Type B pancreatic cell (in vitro differentiated cells): ENCODE data around the gene ZNF330. TPM values are rescaled to one million over a fixed set of nuclear protein-coding genes. Genes with fewer than 3 reads are reported as not detected.
A peak's percentile ranks its signal among the peaks of the same experiment; 100 is the strongest.

Experiments used
- DNase-seq: peaks from one replicate; pipeline ENCODE4 v3.0.0; 2021; ENCODE audit warnings: mixed read lengths; ENCODE audit not compliant: unreplicated experiment; ENCODE audit errors: extremely low spot score
- H3K27ac Mint-ChIP-seq: 2 replicates; pipeline ENCODE4 v1.8.0; 2021; ENCODE audit warnings: mild to moderate bottlenecking, mixed read lengths
- H3K27me3 Mint-ChIP-seq: 2 replicates; pipeline ENCODE4 v1.8.0; 2021; ENCODE audit warnings: mixed read lengths
- H3K36me3 Mint-ChIP-seq: 2 replicates; pipeline ENCODE4 v1.8.0; 2021; ENCODE audit warnings: mixed read lengths
- H3K4me1 Mint-ChIP-seq: one replicate; pipeline ENCODE4 v1.8.0; 2021; ENCODE audit warnings: mixed read lengths; ENCODE audit not compliant: unreplicated experiment
- H3K4me3 Mint-ChIP-seq: 2 replicates; pipeline ENCODE4 v1.8.0; 2021; ENCODE audit warnings: mild to moderate bottlenecking, mixed read lengths
- H3K9me3 Mint-ChIP-seq: 2 replicates; pipeline ENCODE4 v1.8.0; 2021; ENCODE audit warnings: mixed read lengths
- total RNA-seq: library from RNA; stranded (reverse); gene quantifications from 2 replicates; pipeline ENCODE4 v1.2.1, GENCODE V29; 2021; ENCODE audit warnings: low replicate concordance
- TF ChIP-seq, protein P1 (sequence below): fragments of 200-600 bp; sonication (generic); conservative IDR thresholded peaks from 2 replicates; pipeline ENCODE4 v1.5.0; 2021; ENCODE audit warnings: antibody characterized with exemption, mild to moderate bottlenecking

Gene ZNF330
- total RNA-seq, 1 donor from 2014 or later, result 35.4 TPM

DNA sequence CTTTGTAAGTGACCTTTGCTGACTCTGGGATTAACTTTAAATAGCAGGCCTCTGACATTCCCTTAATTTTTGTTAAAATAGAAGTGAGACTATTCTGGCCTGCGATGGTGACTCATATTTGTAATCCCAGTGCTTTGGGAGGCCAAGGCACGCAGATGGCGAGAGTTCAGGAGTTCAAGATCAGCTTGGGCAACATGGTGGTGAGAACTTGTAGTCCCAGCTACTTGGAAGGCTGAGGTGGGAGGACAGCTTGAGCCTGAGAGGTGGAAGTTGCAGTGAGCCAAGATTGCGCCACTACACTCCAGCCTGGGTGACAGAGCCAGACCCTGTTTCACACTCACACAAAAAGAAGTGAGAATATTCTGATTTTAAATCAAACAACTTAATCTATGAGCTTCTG is 27.3 kb downstream of the ZNF330 start:
- TF ChIP-seq, protein P1, sequence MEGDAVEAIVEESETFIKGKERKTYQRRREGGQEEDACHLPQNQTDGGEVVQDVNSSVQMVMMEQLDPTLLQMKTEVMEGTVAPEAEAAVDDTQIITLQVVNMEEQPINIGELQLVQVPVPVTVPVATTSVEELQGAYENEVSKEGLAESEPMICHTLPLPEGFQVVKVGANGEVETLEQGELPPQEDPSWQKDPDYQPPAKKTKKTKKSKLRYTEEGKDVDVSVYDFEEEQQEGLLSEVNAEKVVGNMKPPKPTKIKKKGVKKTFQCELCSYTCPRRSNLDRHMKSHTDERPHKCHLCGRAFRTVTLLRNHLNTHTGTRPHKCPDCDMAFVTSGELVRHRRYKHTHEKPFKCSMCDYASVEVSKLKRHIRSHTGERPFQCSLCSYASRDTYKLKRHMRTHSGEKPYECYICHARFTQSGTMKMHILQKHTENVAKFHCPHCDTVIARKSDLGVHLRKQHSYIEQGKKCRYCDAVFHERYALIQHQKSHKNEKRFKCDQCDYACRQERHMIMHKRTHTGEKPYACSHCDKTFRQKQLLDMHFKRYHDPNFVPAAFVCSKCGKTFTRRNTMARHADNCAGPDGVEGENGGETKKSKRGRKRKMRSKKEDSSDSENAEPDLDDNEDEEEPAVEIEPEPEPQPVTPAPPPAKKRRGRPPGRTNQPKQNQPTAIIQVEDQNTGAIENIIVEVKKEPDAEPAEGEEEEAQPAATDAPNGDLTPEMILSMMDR, result no peak
- no peaks in the 10 kb centered on the region for H3K27me3 Mint-ChIP-seq
- no peak for DNase-seq
- no peaks in the 10 kb centered on the region for H3K9me3 Mint-ChIP-seq
- H3K36me3 Mint-ChIP-seq, result no peaks in the 10 kb centered on the region
- no peak overlapping the region for H3K27ac Mint-ChIP-seq
- peaks cover 5% of the 10 kb centered on the region for H3K4me1 Mint-ChIP-seq
- H3K4me3 Mint-ChIP-seq, result no peak overlapping the region

DNA sequence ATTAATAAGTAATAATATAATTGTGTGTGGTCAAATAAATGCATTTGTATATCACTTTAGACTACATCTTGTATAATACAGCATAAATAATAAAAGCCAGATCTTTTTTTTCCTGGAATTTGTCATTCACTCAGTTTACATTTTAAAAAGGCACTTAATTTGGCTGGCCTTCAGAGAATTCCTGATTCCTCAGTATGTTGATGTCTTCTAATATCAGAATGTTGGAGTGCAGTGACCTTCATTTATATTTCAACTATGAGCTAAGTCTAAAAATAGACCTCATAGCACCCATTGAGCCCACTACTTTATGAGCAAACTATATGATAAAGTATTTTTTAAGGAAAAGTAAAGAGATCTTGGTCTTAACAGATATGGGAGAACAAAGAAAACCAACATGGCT is 27.8 kb downstream of the ZNF330 start:
- no peaks in the 10 kb centered on the region for H3K27me3 Mint-ChIP-seq
- H3K36me3 Mint-ChIP-seq, result no peaks in the 10 kb centered on the region
- peaks cover 5% of the 10 kb centered on the region for H3K4me1 Mint-ChIP-seq
- H3K4me3 Mint-ChIP-seq, result no peak overlapping the region
- no peaks in the 10 kb centered on the region for H3K9me3 Mint-ChIP-seq
- H3K27ac Mint-ChIP-seq, result no peak overlapping the region
- no peak for DNase-seq
- TF ChIP-seq, protein P1, result no peak

DNA sequence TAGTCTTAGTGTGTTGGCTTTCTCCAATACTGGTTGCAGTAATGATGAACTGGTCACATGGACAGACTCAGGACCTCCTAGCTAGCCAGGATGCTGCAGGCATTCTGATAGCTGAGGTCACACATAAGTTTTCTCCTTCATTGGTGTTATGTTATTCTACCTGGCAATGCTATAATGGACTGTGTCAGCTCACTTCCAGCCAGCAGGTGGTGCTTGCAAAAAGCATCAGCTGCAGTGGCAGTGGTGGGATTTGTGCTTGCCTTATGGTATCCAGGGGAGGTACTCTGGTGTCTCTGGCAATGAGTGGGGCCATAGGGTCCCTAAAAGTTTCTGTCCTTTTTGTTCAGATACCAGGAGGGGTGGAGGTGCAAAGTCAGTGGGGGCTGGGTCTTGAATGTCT is 33.6 kb downstream of the ZNF330 start:
- H3K27ac Mint-ChIP-seq, result no peak overlapping the region
- DNase-seq, result no peak
- H3K4me3 Mint-ChIP-seq, result no peak overlapping the region
- TF ChIP-seq, protein P1, result peak; percentile 26
- peaks cover 4% of the 10 kb centered on the region for H3K4me1 Mint-ChIP-seq
- H3K36me3 Mint-ChIP-seq, result no peaks in the 10 kb centered on the region
- H3K27me3 Mint-ChIP-seq, result no peaks in the 10 kb centered on the region
- no peaks in the 10 kb centered on the region for H3K9me3 Mint-ChIP-seq

DNA sequence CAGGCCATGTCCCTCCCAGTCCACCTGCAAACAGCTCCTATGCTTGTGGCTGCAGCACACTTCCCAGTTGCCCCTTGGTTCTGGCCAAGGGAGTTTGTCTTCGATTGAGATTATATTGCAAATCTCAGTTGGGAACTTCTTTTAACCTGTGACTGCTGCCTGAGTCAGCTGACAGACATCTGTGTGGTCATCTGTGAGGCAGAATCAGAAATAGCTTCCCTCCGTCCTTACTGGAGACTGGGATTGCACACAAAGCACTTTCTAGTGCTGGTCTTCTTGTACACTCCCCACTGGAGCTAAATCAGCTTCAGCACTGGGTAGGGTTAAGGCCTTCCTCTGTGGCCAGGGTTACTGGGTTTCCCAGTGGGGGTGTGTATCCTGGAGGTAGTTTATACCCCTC is 34.3 kb downstream of the ZNF330 start:
- Mint-ChIP-seq H3K4me1 (peaks cover 4% of the 10 kb centered on the region), H3K27me3 (no peaks in the 10 kb centered on the region), H3K9me3 (no peaks in the 10 kb centered on the region), H3K36me3 (no peaks in the 10 kb centered on the region), H3K27ac (no peak overlapping the region), H3K4me3 (no peak overlapping the region)
- no peak for DNase-seq
- TF ChIP-seq, protein P1, result no peak

DNA sequence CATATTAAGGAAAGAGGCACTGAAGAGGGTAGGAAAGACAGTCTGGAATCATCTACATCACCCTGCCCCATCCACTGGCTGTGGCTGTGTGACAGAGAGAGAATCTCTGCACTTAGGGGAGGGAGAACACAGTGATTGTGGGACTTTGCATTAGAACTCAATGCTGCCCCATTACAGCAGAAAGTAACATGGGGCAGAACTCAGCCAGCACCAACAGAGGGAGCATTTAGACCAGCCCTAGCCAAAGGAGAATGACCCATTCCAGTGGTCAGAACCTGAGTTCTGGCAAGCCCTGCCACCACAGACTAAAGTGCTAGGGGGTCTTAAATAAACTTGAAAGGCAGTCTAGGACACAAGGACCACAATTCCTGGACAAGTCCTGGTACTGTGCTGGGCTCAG is 37.9 kb downstream of the ZNF330 start:
- no peak for DNase-seq
- Mint-ChIP-seq H3K27me3 (no peaks in the 10 kb centered on the region), H3K4me1 (peaks cover 4% of the 10 kb centered on the region), H3K27ac (no peak overlapping the region), H3K4me3 (no peak overlapping the region), H3K36me3 (no peaks in the 10 kb centered on the region), H3K9me3 (no peaks in the 10 kb centered on the region)
- TF ChIP-seq, protein P1, result no peak

DNA sequence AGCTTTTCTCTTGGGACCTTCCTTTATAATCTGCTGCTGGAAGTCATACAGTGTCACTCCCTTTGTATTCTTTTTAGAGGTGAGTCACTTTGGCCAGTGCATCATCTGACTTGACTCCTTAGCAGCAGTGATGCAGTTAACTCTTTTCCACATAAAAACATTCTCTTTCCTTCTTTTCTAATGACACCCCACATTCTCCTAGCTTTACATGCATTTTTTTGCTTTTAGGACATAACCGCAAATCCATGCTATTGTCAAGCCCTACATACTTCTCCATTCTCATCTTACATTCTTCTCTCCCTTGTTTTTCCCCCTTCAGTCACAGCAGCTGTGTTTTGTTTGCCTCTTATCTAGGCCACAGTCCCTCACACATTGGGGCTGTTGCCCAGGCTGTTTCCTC is 55.1 kb downstream of the ZNF330 start:
- peaks cover 3% of the 10 kb centered on the region for H3K27me3 Mint-ChIP-seq
- H3K9me3 Mint-ChIP-seq, result no peaks in the 10 kb centered on the region
- H3K4me3 Mint-ChIP-seq, result no peak overlapping the region
- no peaks in the 10 kb centered on the region for H3K36me3 Mint-ChIP-seq
- no peaks in the 10 kb centered on the region for H3K4me1 Mint-ChIP-seq
- H3K27ac Mint-ChIP-seq, result no peak overlapping the region
- DNase-seq, result no peak
- TF ChIP-seq, protein P1, result no peak
